Measurements from ENCODE around the gene TNIK.

TNIK gene

DNA sequence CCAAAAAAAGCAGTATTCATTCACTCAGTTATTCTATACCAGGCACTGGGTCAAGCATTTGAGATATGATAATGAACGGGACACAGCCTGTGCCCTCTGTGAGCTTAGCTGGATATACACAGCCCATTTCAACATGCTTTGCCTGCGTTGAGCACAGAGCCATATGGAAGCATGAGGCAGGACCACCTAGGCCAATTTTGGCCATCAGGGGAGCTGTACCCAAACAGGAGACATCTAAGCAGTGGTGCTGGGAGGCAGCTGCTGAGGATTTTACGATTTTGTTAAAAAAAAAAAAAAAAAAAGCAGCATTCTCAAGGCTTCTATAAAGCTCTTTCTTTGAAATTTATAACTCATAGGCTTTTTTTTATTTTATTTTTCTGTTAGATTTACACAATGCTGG is 346.5 kb downstream of the TNIK start:
- DNase-seq (ENCODE audit: low spot score) (no peak), FAIRE-seq (no peak)

DNA sequence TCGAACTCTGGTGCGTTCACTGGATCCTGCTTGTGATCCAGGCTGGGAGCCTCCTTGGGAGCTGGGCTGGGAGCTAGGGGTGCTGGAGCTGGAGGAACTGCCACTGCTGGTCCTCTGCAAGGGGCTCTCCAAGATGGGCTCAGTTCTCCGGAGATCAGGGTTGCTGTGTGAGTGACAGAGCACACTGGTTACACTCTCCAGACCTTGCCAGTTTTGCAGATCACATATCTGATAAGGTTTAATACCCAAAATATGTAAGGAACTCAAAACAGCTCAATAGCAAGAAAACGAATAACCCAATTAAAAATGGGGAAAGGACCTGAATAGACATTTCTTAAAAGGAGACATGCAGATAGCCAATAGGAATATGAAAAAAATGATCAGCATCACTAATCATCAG is 349.5 kb downstream of the TNIK start:
- DNase-seq (ENCODE audit: low spot score) (no peak), FAIRE-seq (no peak)

DNA sequence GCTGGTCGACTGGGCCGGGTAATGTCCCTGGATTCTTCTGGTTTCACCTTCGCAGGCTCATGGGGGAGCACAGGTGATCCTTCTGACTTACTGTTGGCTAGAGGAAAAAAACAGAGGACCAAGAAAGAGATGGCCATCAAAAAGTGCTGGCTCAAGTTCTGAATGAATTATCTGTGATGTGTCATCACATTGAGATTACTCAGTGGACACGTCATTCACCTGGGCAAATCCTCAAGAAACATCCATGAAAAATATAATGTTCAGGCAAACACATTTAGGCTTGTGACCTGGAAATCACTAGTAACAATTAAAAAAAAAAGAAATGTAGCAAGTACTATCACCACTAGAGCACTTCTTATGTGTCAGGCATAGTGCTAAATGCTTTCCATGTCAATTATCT is 352.1 kb downstream of the TNIK start:
- DNase-seq (ENCODE audit: low spot score) (peak; percentile 51), FAIRE-seq (peak; percentile 83)

DNA sequence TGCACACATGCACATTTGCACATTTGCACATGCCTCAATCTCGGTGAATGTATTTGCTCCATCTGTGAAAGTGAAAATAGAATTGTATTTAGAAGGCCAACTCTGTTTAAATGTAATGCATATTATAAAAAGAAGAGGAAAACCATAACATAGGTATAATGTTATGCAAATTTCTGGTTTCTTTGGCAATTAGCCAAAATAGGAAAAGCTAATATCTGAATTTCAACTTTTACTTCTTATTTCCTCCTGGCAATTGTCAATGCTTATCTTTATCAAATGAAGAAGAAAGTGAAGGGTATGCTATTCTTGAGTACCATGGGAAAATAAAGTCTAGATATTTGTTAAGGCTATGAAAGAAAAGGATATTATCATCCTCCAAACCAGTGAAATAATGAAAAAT is 357.0 kb downstream of the TNIK start:
- FAIRE-seq (no peak), DNase-seq (ENCODE audit: low spot score) (no peak)

DNA sequence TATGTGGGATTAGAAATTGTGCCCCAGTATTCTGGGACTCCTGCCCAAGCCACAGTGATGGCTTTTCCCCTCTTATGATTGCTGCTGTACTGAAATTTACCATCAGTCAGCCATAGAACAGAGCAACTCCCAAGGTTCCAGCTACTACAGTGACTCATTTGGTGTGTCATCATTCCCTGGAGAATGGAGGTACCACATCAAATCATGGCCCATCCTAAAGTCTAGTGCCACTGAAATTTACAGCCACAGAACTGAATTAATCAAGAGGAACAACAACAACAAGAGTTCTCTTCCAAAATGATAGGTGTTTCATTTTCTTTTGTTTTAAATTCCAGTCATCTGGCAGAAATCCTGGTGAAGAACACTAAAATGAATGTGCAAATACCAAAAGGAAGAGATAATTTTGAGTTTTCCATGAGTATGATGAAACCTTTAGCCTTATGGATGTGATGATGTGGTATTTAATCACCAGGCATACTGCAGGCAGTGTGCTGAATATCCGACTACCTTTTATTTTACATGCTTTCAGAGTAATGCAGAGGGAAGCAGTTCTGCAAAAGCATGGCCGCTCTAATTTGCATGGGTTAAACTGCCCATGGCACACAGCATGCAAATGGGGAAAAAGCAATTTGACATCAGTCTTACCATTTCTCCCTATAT is 358.1 kb downstream of the TNIK start:
- peak; percentile 87 for FAIRE-seq
- DNase-seq (ENCODE audit: low spot score), result peak; percentile 69

DNA sequence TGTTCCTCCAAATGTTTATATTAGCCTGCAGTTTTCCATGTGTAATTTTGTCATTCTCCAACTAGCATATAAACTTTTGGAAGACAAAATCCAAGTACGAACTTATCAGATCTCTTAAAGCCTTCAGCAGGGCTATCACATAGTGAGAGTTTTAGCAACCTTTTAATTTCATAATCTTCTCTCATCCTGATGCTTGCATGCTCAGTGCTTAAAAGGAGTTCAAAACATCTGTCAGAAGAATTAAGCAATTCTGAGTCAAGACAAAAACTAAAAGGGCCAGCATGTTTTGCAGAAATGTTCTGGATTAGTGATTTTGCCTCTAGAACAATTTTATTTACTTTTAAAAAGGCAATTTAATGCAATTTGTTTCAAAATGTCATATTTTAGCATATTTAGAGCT is 360.3 kb downstream of the TNIK start:
- DNase-seq (ENCODE audit: low spot score) (no peak), FAIRE-seq (no peak)

DNA sequence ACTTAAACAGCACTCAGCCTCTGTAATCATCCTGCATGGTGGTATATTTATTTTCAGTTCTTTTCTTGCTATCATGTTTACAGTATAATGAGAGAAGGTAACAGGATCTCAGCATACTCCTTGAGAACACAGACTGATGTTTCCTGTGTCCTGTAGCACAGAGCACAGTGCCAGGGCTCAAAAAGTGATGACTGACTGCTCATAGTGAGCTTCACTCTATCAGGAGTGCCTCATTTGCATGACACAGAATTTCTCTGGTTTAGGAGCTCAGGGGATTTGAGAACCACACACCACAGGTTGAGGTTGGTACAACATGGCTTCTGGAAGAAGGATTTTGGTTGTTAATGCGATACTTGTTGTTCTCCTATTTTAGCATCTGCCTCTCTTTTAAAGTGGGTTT is 365.1 kb downstream of the TNIK start:
- no peak for FAIRE-seq
- DNase-seq (ENCODE audit: low spot score), result no peak

DNA sequence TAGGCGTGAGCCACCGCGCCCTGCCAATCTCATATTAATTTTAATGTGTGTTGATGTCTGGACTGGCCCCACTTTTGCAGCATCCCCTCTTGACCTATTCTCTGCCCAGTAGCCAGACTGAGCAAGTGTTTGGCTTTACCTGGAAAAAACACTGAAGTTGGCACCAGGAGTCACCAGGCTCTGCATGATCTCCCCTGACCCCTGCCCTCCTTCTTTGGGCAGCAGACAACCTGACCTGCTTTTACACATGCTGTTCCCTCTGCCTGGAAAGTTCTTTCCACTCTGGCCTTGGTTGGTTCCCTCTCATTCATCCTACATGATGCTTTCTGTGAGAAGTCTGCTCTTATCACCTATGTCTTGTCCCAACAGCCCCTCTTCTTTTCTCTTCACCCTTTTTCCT is 365.8 kb downstream of the TNIK start:
- DNase-seq (ENCODE audit: low spot score) (no peak), FAIRE-seq (no peak)

DNA sequence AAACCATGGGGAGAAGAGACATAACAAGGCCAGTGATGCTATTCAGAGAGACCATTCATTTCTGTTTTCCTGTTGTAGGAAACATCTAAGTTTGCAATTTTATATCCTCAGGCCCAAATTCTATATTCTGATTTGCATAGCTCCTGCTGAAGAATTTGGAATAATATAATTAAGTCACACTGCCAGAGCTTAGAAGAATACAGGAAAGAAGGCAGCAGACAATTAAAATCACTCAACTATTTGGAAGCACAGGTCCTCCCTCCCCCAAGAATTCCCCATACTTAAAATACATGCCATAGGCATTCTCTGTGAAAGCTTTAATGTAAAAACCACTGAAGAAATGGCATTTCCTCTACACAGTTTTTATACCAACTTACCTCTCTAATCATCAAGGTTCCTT is 366.7 kb downstream of the TNIK start:
- FAIRE-seq (no peak), DNase-seq (ENCODE audit: low spot score) (no peak)

DNA sequence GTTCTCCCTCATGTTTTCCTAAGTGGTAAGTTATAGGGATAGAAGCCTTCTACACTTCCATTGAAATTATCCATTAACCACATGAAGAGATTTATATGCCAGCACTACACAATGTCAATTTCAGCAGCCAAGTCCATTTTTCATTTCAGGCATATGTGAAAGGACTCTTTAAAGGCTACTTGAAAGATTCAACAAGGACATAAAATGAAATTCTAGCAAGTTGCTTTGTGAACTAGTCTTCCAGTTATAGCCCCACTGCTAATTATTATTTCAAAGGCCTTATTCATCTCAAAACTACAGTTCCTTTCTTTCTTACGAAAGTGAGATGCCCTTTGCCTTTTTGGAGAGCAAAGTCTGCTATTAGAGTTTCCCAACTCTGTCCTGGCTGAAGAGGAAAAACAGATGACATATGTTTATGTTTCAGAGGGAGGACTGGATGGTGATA is 367.7 kb downstream of the TNIK start:
- no peak for DNase-seq (ENCODE audit: low spot score)
- no peak for FAIRE-seq

DNA sequence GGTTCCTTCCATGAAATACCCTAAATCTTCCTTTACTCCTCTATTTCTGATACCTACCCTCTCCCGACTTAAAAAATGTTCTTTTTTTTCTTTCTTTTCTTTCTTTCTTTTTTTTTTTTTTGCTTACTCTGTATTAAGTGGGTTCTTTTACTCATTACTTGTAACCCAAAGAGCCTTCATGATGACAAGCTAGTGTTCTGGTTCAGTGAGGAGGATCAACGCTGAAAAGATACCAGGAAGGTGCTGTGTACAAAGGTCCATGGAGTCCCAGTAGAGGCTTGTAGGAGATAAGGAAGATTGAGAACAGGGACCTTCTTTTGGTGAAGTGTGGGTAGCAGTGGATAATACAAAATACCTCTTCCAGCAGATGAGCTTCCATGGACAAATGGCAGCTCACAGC is 369.9 kb downstream of the TNIK start:
- DNase-seq (ENCODE audit: low spot score) (peak; percentile 18), FAIRE-seq (peak; percentile 74)

DNA sequence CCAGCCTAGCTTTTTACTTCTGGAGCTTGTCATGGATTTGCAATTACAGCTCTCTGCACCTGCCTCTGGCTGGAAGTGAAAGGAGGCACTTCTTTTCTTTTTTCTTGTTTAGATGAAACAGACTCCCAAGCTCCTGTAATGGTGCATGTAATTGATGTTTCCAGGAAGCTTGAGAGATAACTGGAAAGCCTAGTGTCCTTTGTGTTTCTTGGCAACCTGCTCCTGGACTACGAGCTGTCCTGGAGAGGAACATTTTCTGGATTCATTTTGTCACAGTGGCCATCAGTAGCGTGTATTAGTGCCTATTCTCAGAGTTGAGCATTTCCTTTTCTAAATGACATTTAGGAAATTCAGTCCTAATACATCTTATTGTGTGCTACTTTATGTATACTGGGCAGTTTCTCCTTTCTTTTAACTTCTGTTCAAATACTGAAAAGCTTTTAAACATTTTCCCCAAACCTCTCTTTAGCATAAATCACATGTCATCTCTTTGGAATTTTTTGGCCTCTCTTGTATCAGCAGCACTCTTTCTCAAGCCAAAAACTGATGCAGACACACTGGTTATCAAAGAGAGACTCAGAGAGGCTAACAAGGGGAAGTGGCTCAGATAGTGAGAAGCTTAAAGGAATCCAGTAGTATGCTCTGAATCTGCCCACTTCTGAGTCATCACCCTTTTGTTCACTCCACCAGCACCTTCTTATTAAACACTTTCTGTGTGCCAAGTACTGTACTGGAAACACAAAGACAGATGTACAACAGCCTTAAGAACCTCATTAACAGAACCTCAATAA is 371.0 kb downstream of the TNIK start:
- FAIRE-seq, result peak; percentile 95
- peak; percentile 83 for DNase-seq (ENCODE audit: low spot score)

DNA sequence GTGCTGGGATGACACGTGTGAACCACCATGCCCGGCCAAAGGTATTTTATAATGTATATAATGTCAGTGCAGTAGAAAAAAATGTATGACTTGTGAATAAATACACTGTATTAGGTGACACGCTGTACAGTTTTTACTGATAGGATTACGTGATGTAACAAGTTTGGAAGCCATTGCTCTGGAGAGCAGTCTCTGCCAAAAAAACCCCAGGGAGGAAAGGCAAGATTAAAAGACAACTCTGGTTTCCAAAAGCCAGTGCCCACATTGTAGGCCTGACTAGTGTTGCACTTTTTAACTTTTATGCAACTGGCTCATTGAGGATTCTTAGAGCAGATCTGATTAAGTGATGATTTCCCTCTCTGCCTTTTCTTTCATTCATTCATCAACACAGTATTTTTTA is 371.7 kb downstream of the TNIK start:
- DNase-seq (ENCODE audit: low spot score) (no peak), FAIRE-seq (no peak)

DNA sequence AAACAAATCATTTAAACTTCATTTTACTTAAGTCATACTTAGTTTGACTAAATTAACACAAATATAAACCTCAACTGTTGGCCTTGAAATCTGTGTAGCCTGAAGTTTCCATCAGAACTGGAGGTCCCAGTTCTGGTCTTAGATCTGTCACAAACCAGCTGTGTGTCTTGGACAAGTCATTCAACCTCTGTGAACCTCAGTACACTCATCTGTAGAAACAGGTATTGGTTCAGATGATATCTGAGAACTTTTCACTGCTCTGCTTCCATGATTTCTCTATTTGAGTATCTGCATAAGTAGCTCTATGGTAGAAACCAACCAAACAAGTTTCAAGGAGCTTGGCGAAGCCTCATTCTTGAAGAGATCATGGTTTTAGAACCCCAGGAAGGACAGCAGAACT is 373.3 kb downstream of the TNIK start:
- DNase-seq (ENCODE audit: low spot score) (no peak), FAIRE-seq (no peak)

DNA sequence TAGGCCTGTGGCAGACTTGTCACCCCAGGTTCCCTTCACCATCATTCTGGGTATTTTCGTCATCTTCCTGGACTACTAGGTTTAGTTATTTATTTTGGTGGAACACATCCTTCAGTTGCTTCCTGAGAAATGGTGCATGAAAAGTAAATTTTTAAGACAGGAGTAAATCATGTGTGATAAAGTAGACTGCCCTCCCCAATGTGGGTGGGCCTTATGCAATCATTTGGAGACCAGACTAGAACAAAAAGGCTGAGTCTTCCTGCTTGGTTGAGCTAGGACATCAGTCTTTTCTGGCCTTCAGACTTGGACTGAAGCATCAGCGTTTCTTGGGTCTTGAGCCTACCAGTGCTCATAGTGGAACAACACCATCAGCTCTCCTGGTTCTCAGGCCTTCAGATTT is 382.9 kb downstream of the TNIK start:
- FAIRE-seq, result no peak
- DNase-seq (ENCODE audit: low spot score), result no peak

DNA sequence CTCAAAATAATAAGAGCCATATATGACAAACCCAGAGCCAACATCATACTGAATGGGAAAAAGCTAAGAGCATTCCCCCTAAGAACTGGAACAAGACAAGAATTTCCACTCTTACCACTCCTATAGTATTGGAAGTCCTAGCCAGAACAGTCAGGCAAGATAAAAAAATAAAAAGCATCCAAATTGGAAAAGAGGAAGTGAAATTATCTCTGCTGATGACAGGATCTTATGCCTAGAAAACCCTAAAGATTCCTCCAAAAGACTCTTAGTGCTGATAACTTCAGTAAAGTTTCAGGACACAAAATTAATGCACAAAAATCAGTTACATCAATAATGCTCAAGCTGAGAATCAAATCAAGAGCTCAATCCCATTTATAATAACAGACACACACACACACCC is 387.8 kb downstream of the TNIK start:
- DNase-seq (ENCODE audit: low spot score) (no peak), FAIRE-seq (no peak)

DNA sequence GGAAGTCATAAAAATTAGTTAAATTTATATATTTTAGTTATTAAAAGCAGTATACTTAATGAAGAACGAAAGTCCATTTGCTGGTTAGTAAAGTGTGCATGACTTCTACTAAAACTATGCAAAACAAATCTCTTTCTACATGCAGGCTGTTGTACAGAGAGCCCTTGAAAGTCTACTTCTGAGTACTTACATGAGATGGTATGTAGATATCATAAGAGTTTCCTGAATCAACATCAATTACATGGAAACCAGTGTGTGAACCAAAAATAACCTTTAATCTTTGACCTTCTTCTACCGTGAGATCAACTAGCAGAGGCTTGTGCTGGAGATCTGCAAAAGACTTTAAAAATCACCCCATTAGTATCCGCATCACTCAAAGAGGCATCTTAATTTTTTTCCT is 391.5 kb downstream of the TNIK start:
- DNase-seq (ENCODE audit: low spot score), result no peak
- FAIRE-seq, result no peak

DNA sequence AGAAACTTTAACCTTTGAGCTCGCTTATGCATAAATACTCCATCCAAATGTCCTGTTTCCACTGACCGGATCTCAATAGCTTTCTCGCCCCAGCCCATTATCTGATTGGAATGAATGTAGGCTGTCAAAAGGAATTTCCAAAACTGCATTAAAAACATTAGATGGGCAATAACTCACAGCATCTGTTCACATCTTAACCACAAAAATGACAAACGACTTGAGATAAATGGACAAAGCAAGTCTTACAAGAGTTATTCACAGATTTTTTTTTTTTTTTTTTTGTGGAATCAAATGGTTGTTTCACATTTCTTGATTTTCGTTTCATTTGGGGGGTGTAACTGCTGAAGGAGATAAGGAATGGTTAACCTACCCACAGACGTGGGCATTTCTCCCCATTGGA is 394.0 kb downstream of the TNIK start:
- peak; percentile 49 for DNase-seq (ENCODE audit: low spot score)
- peak; percentile 81 for FAIRE-seq

DNA sequence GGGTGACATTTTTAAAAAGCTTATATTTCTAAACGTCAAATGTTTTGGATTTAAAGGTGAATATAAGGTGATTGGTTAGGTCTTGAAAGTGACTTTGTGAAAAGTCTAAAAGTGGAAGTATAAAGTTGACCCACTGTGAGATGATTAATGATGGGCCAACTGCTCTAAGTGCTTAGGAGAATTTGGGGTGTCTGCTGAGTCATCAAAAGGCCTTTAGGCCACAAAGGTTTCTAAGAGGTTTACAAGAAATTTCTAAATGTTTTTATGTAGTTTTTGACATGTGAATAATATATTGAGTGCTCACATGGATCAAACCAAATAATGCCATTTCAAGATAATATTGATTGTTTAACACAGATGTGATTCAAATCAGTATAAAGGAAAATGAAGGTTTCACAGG is 394.5 kb downstream of the TNIK start:
- no peak for DNase-seq (ENCODE audit: low spot score)
- no peak for FAIRE-seq

DNA sequence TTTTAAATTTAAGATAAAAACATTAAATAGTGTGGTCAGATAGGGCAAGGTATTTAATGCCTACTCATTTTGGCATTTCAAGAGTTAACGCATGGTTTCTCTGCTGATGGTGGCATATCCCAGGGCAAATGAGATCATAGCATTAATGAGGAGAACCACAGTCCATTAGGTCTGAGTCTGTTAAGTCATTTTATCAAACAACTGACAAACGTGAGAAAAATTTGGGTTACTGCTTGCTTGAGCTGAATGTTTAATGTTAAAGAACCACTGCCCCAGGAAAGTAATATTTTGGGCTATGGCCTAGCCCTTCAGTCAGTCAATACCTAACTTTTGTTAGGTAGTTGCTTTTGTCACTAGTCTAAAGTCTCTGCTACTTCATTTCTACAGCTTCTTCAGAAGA is 395.7 kb downstream of the TNIK start:
- peak; percentile 96 for FAIRE-seq

DNA sequence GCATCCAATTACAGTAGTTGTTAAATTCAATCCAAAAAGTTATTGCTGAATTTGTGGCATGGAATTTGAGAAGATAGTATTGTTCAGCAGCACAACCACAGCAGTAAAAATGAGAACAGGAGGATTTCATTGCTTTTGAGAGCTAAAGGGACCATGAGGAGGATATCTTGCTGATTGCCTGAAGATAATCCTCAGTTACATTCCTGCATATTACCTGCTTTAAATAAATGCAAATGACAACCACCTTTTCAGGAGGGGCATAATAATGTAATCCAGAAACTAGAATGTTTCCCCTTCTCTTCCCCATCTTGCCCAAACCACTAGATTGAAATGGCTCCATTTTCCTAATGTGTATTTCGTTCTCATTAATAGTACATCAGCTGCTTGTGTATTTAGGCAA is 398.5 kb downstream of the TNIK start:
- DNase-seq (ENCODE audit: low spot score) (no peak), FAIRE-seq (no peak)

More for the DNA sequence above, 395.7 kb downstream of the TNIK start:
- DNase-seq (ENCODE audit: low spot score), result peak; percentile 86

DNA sequence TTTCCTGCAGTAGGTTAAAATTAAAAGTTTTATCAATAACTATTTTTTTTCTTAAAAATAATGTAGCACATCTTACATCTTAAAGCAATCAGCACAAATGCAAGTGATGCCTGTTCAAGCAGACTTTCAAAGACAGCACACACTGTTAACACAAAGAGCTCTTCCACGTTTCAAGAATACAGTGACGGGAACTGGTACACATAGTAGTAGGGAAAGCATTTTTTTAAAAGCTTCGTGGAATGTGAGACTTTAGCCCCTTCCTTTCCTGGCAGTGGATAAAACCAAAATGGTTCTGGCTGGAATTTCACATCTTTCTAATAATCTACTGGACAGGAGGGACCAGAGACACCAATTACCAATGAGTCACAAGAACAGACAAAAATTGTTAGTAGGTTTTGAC is 400.2 kb downstream of the TNIK start:
- FAIRE-seq (no peak), DNase-seq (ENCODE audit: low spot score) (no peak)

Data from RCC 7860 (cell line).